Spinal cord (tissue), 10 donors: ENCODE results near the gene MYH4. TPM values are rescaled to one million over a fixed set of nuclear protein-coding genes. Genes with fewer than 3 reads are reported as not detected.

ENCODE experiments used
- DNase-seq, 6 donors: peaks; one replicate each; pipeline versions ENCODE4 v3.0.0 to v3.0.0-alpha.2; 2013 to 2015; ENCODE audit warnings: low spot score in 6 of 6, low read depth in 4 of 6
- H3K27ac ChIP-seq: one replicate; pipeline ENCODE4 v1.5.1; 2013; ENCODE audit warnings: low read depth, low read length, control low read depth
- H3K27me3 ChIP-seq: one replicate; pipeline ENCODE4 v1.6.1; 2013; ENCODE audit warnings: low read length; ENCODE audit not compliant: control insufficient read depth, insufficient read depth
- H3K36me3 ChIP-seq: one replicate; pipeline ENCODE4 v1.6.1; 2013; ENCODE audit warnings: low read length; ENCODE audit not compliant: control insufficient read depth, insufficient read depth
- H3K4me1 ChIP-seq: one replicate; pipeline ENCODE4 v1.6.1; 2013; ENCODE audit warnings: low read length; ENCODE audit not compliant: control insufficient read depth, insufficient read depth
- H3K4me3 ChIP-seq: one replicate; pipeline ENCODE4 v1.5.1; 2013; ENCODE audit warnings: low read depth, low read length, control low read depth
- H3K9me3 ChIP-seq: one replicate; pipeline ENCODE4 v1.6.1; 2013; ENCODE audit warnings: low read length; ENCODE audit not compliant: control insufficient read depth, insufficient read depth
- WGBS: methylation state at CpG from one replicate; pipeline ENCODE4 v1.1.5; 2013; ENCODE audit warnings: missing lambda C conversion rate; ENCODE audit not compliant: insufficient coverage; 5-methylcytosine and 5-hydroxymethylcytosine counted together
- polyA plus RNA-seq, 2 donors: library from polyadenylated mRNA; unstranded; fragments of 120-200 nt; gene quantifications; one replicate each; pipeline ENCODE4 v1.2.1, GENCODE V29; 2013; ENCODE audit not compliant: insufficient read length in 2 of 2
- total RNA-seq, 2 donors: library from RNA; depleted of rRNA in 1 of 2; stranded (reverse); fragments of 120-200 nt in 1 of 2; fragments of >200 nt in 1 of 2; gene quantifications; one replicate each; pipeline versions ENCODE4 v1.2.3 to v1.2.4, GENCODE V29; 2013 to 2014
- donor health status: healthy.

Gene MYH4
- total and polyA plus RNA-seq, 4 donors = 0.03 TPM; not detected in 3

DNA sequence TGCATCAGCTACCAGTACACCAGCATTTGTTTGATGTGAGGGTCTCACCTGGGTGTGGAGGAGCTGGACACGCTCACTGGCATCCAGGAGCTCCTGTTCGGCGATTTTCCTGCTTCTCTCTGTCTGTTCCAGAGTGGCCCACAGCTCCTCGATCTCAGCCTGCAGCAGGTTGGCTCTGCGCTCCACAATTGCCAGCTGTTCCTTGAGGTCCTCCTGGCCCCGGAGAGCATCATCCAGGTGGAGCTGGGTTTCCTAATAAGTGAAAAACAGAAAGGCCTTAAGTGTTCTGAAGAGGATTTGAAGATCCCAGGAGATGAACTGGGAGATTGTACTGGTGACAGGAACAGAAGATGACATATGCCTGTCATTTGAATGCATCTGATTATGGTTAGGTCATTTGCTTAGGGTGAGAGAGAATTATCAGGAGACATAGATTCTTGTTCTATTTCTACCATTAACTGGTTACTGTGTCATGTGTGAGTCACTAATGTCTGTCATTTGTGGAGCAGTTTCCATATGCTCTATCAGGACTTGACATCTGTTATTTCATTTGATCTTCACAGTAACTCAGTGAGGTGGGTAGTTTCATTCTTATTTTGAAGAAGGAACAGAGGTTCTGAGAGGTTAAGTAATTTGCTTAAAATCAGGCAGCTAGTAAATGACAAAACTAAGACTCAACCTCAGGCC, 75.0 kb downstream of the MYH4 start:
- Histone ChIP-seq H3K9me3 (no peaks in the 10 kb centered on the region), H3K4me1 (no peaks in the 10 kb centered on the region), H3K4me3 (no peak overlapping the region), H3K27ac (no peak overlapping the region), H3K27me3 (no peaks in the 10 kb centered on the region), H3K36me3 (no peaks in the 10 kb centered on the region)
- WGBS = 91% methylated on average over 6 of the region's 6 CpGs
- peak in 1 of 6 donors; percentile 7 for DNase-seq

Other genes starting within 250 kb of the MYH4 start
- gene MYH13, start 96.6 kb downstream of the MYH4 start, total RNA-seq = not detected
- not detected for gene MYH13, start 96.6 kb downstream of the MYH4 start, polyA plus RNA-seq
- gene MYH8, start 47.6 kb downstream of the MYH4 start, total RNA-seq = 1 to 10 TPM in 1 of 2 donors, under 1 TPM in 1; 0.28 to 2.3 TPM
- gene MYH8, start 47.6 kb downstream of the MYH4 start, polyA plus RNA-seq = 1 to 10 TPM in 1 of 2 donors, under 1 TPM in 1; 0.19 to 2.5 TPM
- not detected for gene MYH1, start 49.0 kb upstream of the MYH4 start, total RNA-seq
- gene MYH1, start 49.0 kb upstream of the MYH4 start, polyA plus RNA-seq = not detected
- under 1 TPM; 0.06 to 0.69 TPM for gene MYH2, start 80.1 kb upstream of the MYH4 start, total RNA-seq
- gene MYH2, start 80.1 kb upstream of the MYH4 start, polyA plus RNA-seq = under 1 TPM; 0.21 TPM
- 1 to 10 TPM; 3.3 to 4.2 TPM for gene MYH3, start 187.8 kb upstream of the MYH4 start, total RNA-seq
- 10 to 100 TPM in 1 of 2 donors, 1 to 10 TPM in 1; 3.2 to 17.9 TPM for gene MYH3, start 187.8 kb upstream of the MYH4 start, polyA plus RNA-seq
- 10 to 100 TPM; 21.4 to 30.2 TPM for gene SCO1, start 228.0 kb upstream of the MYH4 start, total RNA-seq
- 10 to 100 TPM; 25.2 to 25.6 TPM for gene SCO1, start 228.0 kb upstream of the MYH4 start, polyA plus RNA-seq
- 10 to 100 TPM; 13.9 to 14.7 TPM for gene ADPRM, start 228.0 kb upstream of the MYH4 start, total RNA-seq
- 10 to 100 TPM in 1 of 2 donors, 1 to 10 TPM in 1; 8.7 to 12.2 TPM for gene ADPRM, start 228.0 kb upstream of the MYH4 start, polyA plus RNA-seq